Tibial nerve (tissue), 4 donors: ENCODE data around the gene CCDC88B. TPM values are rescaled to one million over a fixed set of nuclear protein-coding genes. Genes with fewer than 3 reads are reported as not detected.

Source experiments
- DNase-seq, 2 donors: peaks; one replicate each; pipeline ENCODE4 v3.0.0-alpha.2; 2019; ENCODE audit warnings: low spot score in 2 of 2
- H3K27ac ChIP-seq, 4 donors: fragments of 200-600 bp; sonication (generic) in 3 of 4; one replicate each; pipeline ENCODE4 v1.5.1; 2017 to 2019; ENCODE audit warnings: mild to moderate bottlenecking in 1 of 4
- H3K27me3 ChIP-seq, 2 donors: fragments of 200-600 bp; sonication (generic) in 1 of 2; one replicate each; pipeline versions ENCODE4 v1.5.1 to v1.6.0; 2017 to 2019
- H3K36me3 ChIP-seq, 3 donors: fragments of 200-600 bp; sonication (generic); one replicate each; pipeline ENCODE4 v1.5.1; 2018 to 2019
- H3K4me1 ChIP-seq, 4 donors: fragments of 200-600 bp; sonication (generic) in 3 of 4; one replicate each; pipeline ENCODE4 v1.5.1; 2017 to 2019
- H3K4me3 ChIP-seq, 4 donors: fragments of 200-600 bp; sonication (generic) in 3 of 4; one replicate each; pipeline ENCODE4 v1.5.1; 2017 to 2019; ENCODE audit warnings: mild to moderate bottlenecking in 1 of 4, moderate library complexity in 1 of 4
- H3K9me3 ChIP-seq, 4 donors: fragments of 200-600 bp; sonication (generic) in 3 of 4; one replicate each; pipeline ENCODE4 v1.5.1; 2017 to 2019
- CTCF ChIP-seq, 5 experiments: fragments of 200-600 bp in 3 of 5; fragments of 450-650 bp in 2 of 5; sonication (generic) in 3 of 5; IDR thresholded peaks; one replicate each; pipeline ENCODE4 v1.5.1; 2016 to 2019; ENCODE audit warnings: antibody characterized with exemption in 5 of 5, mild to moderate bottlenecking in 3 of 5, moderate library complexity in 2 of 5
- EP300 ChIP-seq, 2 donors: sonication (generic); formaldehyde crosslinking; IDR thresholded peaks; one replicate each; pipeline ENCODE4 v1.6.1; 2017; ENCODE audit warnings: antibody characterized with exemption in 2 of 2, mild to moderate bottlenecking in 1 of 2
- POLR2A ChIP-seq, 2 donors: fragments of 450-650 bp; IDR thresholded peaks; one replicate each; pipeline ENCODE4 v1.6.1; 2017; ENCODE audit warnings: antibody characterized with exemption in 2 of 2, mild to moderate bottlenecking in 2 of 2, moderate library complexity in 2 of 2
- WGBS, 2 donors: methylation state at CpG; one replicate each; pipeline ENCODE4 v1.1.5; 2018; 5-methylcytosine and 5-hydroxymethylcytosine counted together
- total RNA-seq, 4 donors: library from RNA; depleted of rRNA; stranded (reverse); fragments of >200 nt; gene quantifications; one replicate each; pipeline ENCODE4 v1.1.0, GENCODE V29; 2016

The CCDC88B gene
- total RNA-seq, 4 donors from 2014 or later: 6.9 to 48.0 (median 14.4) TPM

- 78 to 87% methylated on average over 14 to 16 of the region's 18 CpGs for WGBS, 2 donors
- H3K27ac ChIP-seq: no peak overlapping the region
- TF ChIP-seq EP300 (IDR thresholded peaks at IDR 0.05): no peak
- peak in 1 of 5 experiments; percentile 7 for TF ChIP-seq CTCF (IDR thresholded peaks at IDR 0.05)
- no peaks in the 10 kb centered on the region for H3K27me3 ChIP-seq
- no peaks in the 10 kb centered on the region for H3K9me3 ChIP-seq
- no peaks in the 10 kb centered on the region for H3K36me3 ChIP-seq
- no peak overlapping the region for H3K4me3 ChIP-seq
- DNase-seq: no peak
- peaks cover 0 to 30% (median 9%) of the 10 kb centered on the region in 4 donors for H3K4me1 ChIP-seq
Measured at GRCh38 chr11:64343767-64344559, 4.0 kb downstream of the CCDC88B start.

GRCh38 chr11:64344787-64345186 is 4.8 kb downstream of the CCDC88B start:
- 88 to 94% methylated on average over 28 of the region's 28 CpGs for WGBS, 2 donors
- no peak overlapping the region for H3K4me3 ChIP-seq
- H3K27me3 ChIP-seq: no peaks in the 10 kb centered on the region
- no peak overlapping the region for H3K27ac ChIP-seq
- DNase-seq: no peak
- H3K4me1 ChIP-seq: peaks cover 0 to 30% (median 6%) of the 10 kb centered on the region in 4 donors
- no peaks in the 10 kb centered on the region for H3K36me3 ChIP-seq
- no peak for TF ChIP-seq POLR2A (IDR thresholded peaks at IDR 0.05)
- no peaks in the 10 kb centered on the region for H3K9me3 ChIP-seq

DNA sequence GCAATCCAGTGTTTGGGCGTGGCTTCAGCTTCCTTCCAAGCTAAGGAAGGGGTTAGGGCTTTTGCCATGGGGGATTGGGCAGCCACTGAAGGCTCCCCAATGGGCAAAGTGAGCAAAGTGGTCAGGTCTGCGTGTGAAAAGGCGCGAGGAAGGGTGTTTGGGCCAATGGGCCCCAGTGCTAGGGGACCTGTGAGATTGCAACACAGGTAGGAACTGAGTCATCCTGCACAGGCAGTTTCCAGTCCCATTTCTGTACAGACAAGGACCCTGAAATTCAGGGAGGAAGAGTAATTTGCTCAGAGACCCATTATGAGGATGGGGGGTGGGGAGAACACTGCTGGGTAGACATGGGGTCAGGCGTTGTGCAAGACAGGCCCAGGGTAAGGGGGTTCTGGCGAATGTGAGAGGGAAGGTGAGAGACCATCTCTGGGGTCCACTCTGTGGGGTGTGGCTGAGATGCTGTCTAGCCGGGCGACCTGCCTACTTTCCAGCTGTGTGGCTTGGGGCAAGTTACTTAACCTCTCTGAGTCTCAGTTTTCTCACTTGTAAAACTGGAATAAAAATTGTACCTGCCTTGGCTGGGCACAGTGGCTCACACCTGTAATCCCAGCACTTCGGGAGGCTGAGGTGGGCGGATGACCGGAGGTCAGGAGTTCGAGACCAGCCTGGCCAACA is 7.3 kb downstream of the CCDC88B start:
- DNase-seq: no peak
- Histone ChIP-seq H3K4me3 (no peak overlapping the region), H3K27ac (no peak overlapping the region), H3K9me3 (no peaks in the 10 kb centered on the region), H3K27me3 (no peaks in the 10 kb centered on the region), H3K4me1 (peaks cover 0 to 13% (median under 1%) of the 10 kb centered on the region in 4 donors), H3K36me3 (no peaks in the 10 kb centered on the region)
- WGBS, 2 donors: 88 to 91% methylated on average over 8 to 12 of the region's 12 CpGs
- TF ChIP-seq EP300 (IDR thresholded peaks at IDR 0.05): no peak

DNA sequence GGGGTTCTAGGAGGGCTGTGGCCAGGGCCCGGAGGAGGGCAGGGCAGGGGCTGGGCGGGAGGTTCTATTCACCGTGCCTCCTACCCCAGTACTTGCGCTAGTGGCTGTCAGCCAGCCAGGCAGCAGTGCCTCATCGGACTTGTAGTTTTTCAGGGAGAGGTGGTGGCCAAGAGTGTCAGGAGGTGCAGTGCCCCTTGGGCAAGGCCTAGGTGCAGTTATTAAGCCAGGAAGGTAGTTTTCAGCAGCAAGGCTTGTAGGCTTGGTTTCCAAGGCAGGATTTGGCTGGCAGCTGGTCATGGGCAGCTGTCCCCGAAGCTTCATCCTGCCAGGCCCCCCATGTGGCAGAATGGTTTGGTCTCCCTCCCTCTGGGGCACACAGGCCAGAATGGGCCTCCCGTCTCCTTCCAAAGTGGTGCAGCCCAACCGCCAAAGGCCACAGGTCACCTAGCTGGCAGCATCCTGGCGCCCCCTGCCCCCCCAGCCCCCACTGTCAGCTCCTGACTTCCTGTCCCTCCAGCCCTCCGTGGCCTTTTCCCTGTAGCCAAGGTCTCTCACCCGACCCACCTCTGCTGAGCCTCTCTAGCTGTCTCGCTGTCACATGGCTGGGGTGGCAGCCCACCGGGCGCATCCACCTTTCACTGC is 8.5 kb downstream of the CCDC88B start:
- 53 to 57% methylated on average over 12 to 14 of the region's 14 CpGs for WGBS, 2 donors
- H3K9me3 ChIP-seq: no peaks in the 10 kb centered on the region
- H3K4me1 ChIP-seq: peaks cover 0 to under 1% (median 0%) of the 10 kb centered on the region in 4 donors
- no peak overlapping the region for H3K27ac ChIP-seq
- H3K27me3 ChIP-seq: no peaks in the 10 kb centered on the region
- DNase-seq: no peak
- TF ChIP-seq POLR2A (IDR thresholded peaks at IDR 0.05) (no peak), CTCF (IDR thresholded peaks at IDR 0.05) (no peak), EP300 (IDR thresholded peaks at IDR 0.05) (no peak)
- no peak overlapping the region for H3K4me3 ChIP-seq
- H3K36me3 ChIP-seq: no peaks in the 10 kb centered on the region

- TF ChIP-seq CTCF (IDR thresholded peaks at IDR 0.05) (no peak), EP300 (IDR thresholded peaks at IDR 0.05) (no peak), POLR2A (IDR thresholded peaks at IDR 0.05) (no peak)
- no peaks in the 10 kb centered on the region for H3K4me1 ChIP-seq
- H3K27ac ChIP-seq: no peak overlapping the region
- H3K36me3 ChIP-seq: no peaks in the 10 kb centered on the region
- no peak overlapping the region for H3K4me3 ChIP-seq
- H3K9me3 ChIP-seq: no peaks in the 10 kb centered on the region
- DNase-seq: no peak
- WGBS, 2 donors: 87 to 88% methylated on average over 6 to 7 of the region's 7 CpGs
- H3K27me3 ChIP-seq: no peaks in the 10 kb centered on the region
Measured at GRCh38 chr11:64349025-64349387, 9.0 kb downstream of the CCDC88B start.

GRCh38 chr11:64349404-64349803 is 9.4 kb downstream of the CCDC88B start:
- DNase-seq: no peak
- Histone ChIP-seq H3K4me1 (no peaks in the 10 kb centered on the region), H3K27me3 (no peaks in the 10 kb centered on the region), H3K9me3 (no peaks in the 10 kb centered on the region), H3K27ac (no peak overlapping the region), H3K4me3 (no peak overlapping the region), H3K36me3 (no peaks in the 10 kb centered on the region)
- WGBS, 2 donors: 86 to 88% methylated on average over 10 to 11 of the region's 11 CpGs
- TF ChIP-seq EP300 (IDR thresholded peaks at IDR 0.05) (no peak), CTCF (IDR thresholded peaks at IDR 0.05) (no peak), POLR2A (IDR thresholded peaks at IDR 0.05) (no peak)
